ENCODE results near the gene RPS19. TPM values are rescaled to one million over a fixed set of nuclear protein-coding genes. Genes with fewer than 3 reads are reported as not detected.

The RPS19 gene
- total RNA-seq (2021) (2,593 and 3,356 TPM in 2 replicates), Bru-seq, nascent RNA (percentile 99 among the genes with signal in this experiment), BruChase-seq, experiment 1, labeled RNA remaining after a 2-hour chase (percentile 96 among the genes with signal in this experiment), BruChase-seq, experiment 2, labeled RNA remaining after a 6-hour chase (percentile 96 among the genes with signal in this experiment)
- long read RNA-seq, transcript RPS19-207 (6 exons, 668 nt), result minor isoform, 36 of 3,244 reads
- long read RNA-seq, transcript RPS19-206 (6 exons, 2,359 nt), result major isoform, 2,969 of 3,244 reads
- long read RNA-seq, transcript RPS19-202 (6 exons, 526 nt), result minor isoform, 24 of 3,244 reads
- long read RNA-seq, partial matches to known transcripts, result 195 of 3,244 reads
- long read RNA-seq, other reads (novel, unspliced or antisense), result 20 of 3,244 reads

DNA sequence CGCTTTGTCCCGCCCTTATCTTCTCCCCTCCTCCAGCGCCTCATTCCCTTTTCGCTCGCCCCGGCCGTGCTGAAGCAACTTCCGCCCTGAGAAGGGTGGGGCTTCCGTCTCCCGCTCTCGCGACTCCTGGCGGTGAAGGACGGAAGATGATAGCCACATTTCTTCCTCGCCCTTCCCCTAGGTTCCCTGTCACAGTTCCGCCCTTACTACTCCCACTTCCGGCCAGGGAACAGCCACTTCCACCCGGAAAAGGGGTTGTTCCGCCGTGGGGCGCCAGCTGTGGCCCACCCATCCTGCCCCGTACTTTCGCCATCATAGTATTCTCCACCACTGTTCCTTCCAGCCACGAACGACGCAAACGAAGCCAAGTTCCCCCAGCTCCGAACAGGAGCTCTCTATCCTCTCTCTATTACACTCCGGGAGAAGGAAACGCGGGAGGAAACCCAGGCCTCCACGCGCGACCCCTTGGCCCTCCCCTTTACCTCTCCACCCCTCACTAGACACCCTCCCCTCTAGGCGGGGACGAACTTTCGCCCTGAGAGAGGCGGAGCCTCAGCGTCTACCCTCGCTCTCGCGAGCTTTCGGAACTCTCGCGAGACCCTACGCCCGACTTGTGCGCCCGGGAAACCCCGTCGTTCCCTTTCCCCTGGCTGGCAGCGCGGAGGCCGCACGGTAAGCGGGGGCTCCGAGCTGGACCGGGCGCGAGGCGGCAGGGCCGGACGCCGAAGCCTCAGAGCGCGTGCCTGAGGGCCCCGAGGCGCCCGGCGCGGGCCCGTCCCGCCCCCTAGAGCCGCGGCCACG is at the start of gene RPS19:
RPS19 (plus strand) TSS at position 638 of the 801 bp plus-strand sequence. CDS start 520 bp downstream, outside the sequence.
- TF ChIP-seq, protein P1, sequence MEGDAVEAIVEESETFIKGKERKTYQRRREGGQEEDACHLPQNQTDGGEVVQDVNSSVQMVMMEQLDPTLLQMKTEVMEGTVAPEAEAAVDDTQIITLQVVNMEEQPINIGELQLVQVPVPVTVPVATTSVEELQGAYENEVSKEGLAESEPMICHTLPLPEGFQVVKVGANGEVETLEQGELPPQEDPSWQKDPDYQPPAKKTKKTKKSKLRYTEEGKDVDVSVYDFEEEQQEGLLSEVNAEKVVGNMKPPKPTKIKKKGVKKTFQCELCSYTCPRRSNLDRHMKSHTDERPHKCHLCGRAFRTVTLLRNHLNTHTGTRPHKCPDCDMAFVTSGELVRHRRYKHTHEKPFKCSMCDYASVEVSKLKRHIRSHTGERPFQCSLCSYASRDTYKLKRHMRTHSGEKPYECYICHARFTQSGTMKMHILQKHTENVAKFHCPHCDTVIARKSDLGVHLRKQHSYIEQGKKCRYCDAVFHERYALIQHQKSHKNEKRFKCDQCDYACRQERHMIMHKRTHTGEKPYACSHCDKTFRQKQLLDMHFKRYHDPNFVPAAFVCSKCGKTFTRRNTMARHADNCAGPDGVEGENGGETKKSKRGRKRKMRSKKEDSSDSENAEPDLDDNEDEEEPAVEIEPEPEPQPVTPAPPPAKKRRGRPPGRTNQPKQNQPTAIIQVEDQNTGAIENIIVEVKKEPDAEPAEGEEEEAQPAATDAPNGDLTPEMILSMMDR (conservative IDR thresholded peaks at IDR 0.05), result peak; percentile 63
- no peak for TF ChIP-seq EZH2 (IDR thresholded peaks at IDR 0.05; ENCODE audit: low read depth)
- Histone ChIP-seq H3K9me3 (ENCODE audit: insufficient read depth, low read depth) (no peaks in the 10 kb centered on the region), H3K9me2 (ENCODE audit: insufficient read depth) (no peaks in the 10 kb centered on the region), H3K79me2 (ENCODE audit: low read depth) (peaks cover 47% of the 10 kb centered on the region), H3K36me3 (ENCODE audit: low read depth) (peaks cover 40% of the 10 kb centered on the region), H4K20me1 (ENCODE audit: insufficient read depth) (peaks cover 40% of the 10 kb centered on the region), H3F3A (ENCODE audit: insufficient read depth, low read depth) (peaks cover 43% of the 10 kb centered on the region), H3K4me2 (peak within 1 kb of the TSS; percentile 96), H3K4me3 (peak within 1 kb of the TSS; percentile 98), H3K27ac (peak within 1 kb of the TSS; percentile 96), H3K4me1 (replicated peaks; ENCODE audit: insufficient read depth) (peaks cover 41% of the 10 kb centered on the region), H2AFZ (peak within 1 kb of the TSS; percentile 86), H3K27me3 (ENCODE audit: insufficient read depth, low read depth) (peaks cover 7% of the 10 kb centered on the region)
- DNase-seq, result peak; percentile 93 to 98
- BruUV-seq (replicated peaks), result TSS peak; percentile 83
- intact Hi-C loops (cut with micrococcal nuclease; ENCODE audit: unreplicated experiment), result loop anchor here (1.0 to 10.0 kb wide), 2 partner anchors 24 to 1715 kb away; no protein-coding TSS in a partner anchor
- ChIA-PET POLR2A (ENCODE audit: unreplicated experiment) (interaction anchor here (0.5 to 0.9 kb wide), 6 partner anchors 14 to 537 kb away, joined by 3 to 4 read pairs (median 3); partner anchors contain the start of gene RABAC1), CTCF (interaction anchor here (0.6 kb wide), 1 partner anchor 84 kb away, joined by 4 read pairs; no protein-coding TSS in a partner anchor)

DNA sequence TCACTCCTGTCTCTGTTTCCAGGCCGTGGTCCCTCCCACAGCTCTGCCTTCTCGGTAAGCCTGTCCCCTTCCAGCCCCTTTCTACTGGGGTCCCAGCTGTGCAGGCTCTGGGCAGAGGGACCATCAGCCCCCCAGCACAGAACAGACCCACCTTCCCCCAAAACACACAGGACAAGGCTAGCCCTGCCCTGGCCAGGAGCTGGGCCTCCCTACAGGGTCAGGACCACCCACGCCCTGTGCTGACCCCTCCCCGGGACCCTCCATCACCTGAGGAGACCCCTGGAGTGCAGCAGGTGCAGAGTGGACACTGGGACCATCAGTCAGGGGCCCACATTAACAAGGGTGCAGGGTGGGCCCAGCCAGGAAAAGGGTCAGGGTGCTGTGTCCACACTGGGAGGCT is 49.8 kb upstream of the RPS19 start:
- TF ChIP-seq, protein P1 (conservative IDR thresholded peaks at IDR 0.05), result no peak
- TF ChIP-seq EZH2 (IDR thresholded peaks at IDR 0.05; ENCODE audit: low read depth), result no peak
- no peaks in the 10 kb centered on the region for H3K9me3 ChIP-seq (ENCODE audit: insufficient read depth, low read depth)
- intact Hi-C loops (cut with micrococcal nuclease; ENCODE audit: unreplicated experiment), result no loop called here
- H3K36me3 ChIP-seq (ENCODE audit: low read depth), result no peaks in the 10 kb centered on the region
- H3K79me2 ChIP-seq (ENCODE audit: low read depth), result no peaks in the 10 kb centered on the region
- ChIA-PET POLR2A (ENCODE audit: unreplicated experiment) (no interaction called here), CTCF (no interaction called here)
- no peaks in the 10 kb centered on the region for H3K4me1 ChIP-seq (replicated peaks; ENCODE audit: insufficient read depth)
- H3K27ac ChIP-seq, result no peak overlapping the region
- H3K4me2 ChIP-seq, result no peak overlapping the region
- H4K20me1 ChIP-seq (ENCODE audit: insufficient read depth), result no peaks in the 10 kb centered on the region
- H3K27me3 ChIP-seq (ENCODE audit: insufficient read depth, low read depth), result no peaks in the 10 kb centered on the region
- no peaks in the 10 kb centered on the region for H3F3A ChIP-seq (ENCODE audit: insufficient read depth, low read depth)
- no peak for DNase-seq
- no TSS peak for BruUV-seq (replicated peaks)
- no peaks in the 10 kb centered on the region for H3K9me2 ChIP-seq (ENCODE audit: insufficient read depth)
- no peak overlapping the region for H3K4me3 ChIP-seq
- H2AFZ ChIP-seq, result no peak overlapping the region

DNA sequence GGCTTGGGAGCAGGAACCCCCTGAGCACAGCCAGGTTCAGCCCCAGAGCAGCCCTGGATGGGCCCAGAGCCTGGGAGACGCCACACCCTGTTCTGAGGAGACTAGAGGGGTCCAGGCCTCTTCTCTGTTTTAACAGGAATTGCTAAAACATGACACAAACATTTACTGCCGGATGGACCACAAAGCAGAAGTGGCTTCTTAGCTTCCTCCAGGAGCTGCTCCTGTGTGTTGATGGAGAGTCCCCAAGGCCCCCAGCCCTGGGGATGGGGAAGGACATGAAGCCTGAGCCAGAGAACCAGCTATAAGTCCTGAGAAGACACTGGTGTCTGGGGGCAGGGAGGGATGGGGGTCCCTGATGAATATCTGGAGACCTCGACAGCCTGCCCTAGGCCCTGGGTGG is 49.0 kb upstream of the RPS19 start:
- Histone ChIP-seq H3K27ac (no peak overlapping the region), H2AFZ (no peak overlapping the region), H3F3A (ENCODE audit: insufficient read depth, low read depth) (no peaks in the 10 kb centered on the region), H3K36me3 (ENCODE audit: low read depth) (no peaks in the 10 kb centered on the region), H3K9me3 (ENCODE audit: insufficient read depth, low read depth) (no peaks in the 10 kb centered on the region), H3K27me3 (ENCODE audit: insufficient read depth, low read depth) (no peaks in the 10 kb centered on the region), H3K4me2 (no peak overlapping the region), H3K79me2 (ENCODE audit: low read depth) (no peaks in the 10 kb centered on the region), H4K20me1 (ENCODE audit: insufficient read depth) (no peaks in the 10 kb centered on the region), H3K4me1 (replicated peaks; ENCODE audit: insufficient read depth) (no peaks in the 10 kb centered on the region), H3K9me2 (ENCODE audit: insufficient read depth) (no peaks in the 10 kb centered on the region), H3K4me3 (no peak overlapping the region)
- ChIA-PET POLR2A (ENCODE audit: unreplicated experiment) (no interaction called here), CTCF (no interaction called here)
- intact Hi-C loops (cut with micrococcal nuclease; ENCODE audit: unreplicated experiment), result no loop called here
- TF ChIP-seq EZH2 (IDR thresholded peaks at IDR 0.05; ENCODE audit: low read depth), result no peak
- BruUV-seq (replicated peaks), result no TSS peak
- no peak for DNase-seq

All from PC-9 (cell line).